NCI-H2029 treated with DMSO at 0.1 percent for 48 hours (cell line): ENCODE measurements around the gene BLACAT1.
"Not testable (repeated sequence)": the region's sequence is repeated elsewhere in the genome, so short reads cannot be mapped to it uniquely, and the experiment has no call there.

Source experiments
- DNase-seq: peaks from one replicate; lab custom pipeline; 2025; lab: John Stamatoyannopoulos, UW

The BLACAT1 gene

GRCh38 chr1:205417870-205418635 is 37.8 kb downstream of the BLACAT1 start:
- no peak for DNase-seq

- DNase-seq = no peak
Measured at GRCh38 chr1:205416322-205416721, 39.5 kb downstream of the BLACAT1 start.

GRCh38 chr1:205410581-205411298 is 45.1 kb downstream of the BLACAT1 start:
- DNase-seq = no peak

- no peak for DNase-seq
Measured at GRCh38 chr1:205407970-205408369, 47.9 kb downstream of the BLACAT1 start.

- not testable (repeated sequence) for DNase-seq
Measured at GRCh38 chr1:205406252-205406651, 49.6 kb downstream of the BLACAT1 start.
